HepG2 (cell line): ENCODE measurements around the gene DLG4. TPM values are rescaled to one million over a fixed set of nuclear protein-coding genes. Genes with fewer than 3 reads are reported as not detected.
A peak's percentile ranks its signal among the peaks of the same experiment; 100 is the strongest.

Experiments used
- CCDC6 ChIP-seq: sonication (generic); formaldehyde crosslinking; IDR thresholded peaks from 2 replicates; pipeline ENCODE4 v1.8.1; 2022; ENCODE audit warnings: mild to moderate bottlenecking, missing genetic modification reagents, moderate library complexity
- CHD4 ChIP-seq: fragments of 200-600 bp; sonication (generic); IDR thresholded peaks from 2 replicates; pipeline ENCODE4 v1.7.0; 2017; ENCODE audit warnings: mild to moderate bottlenecking, low read length, borderline replicate concordance
- ETV6 ChIP-seq: sonication (generic); formaldehyde crosslinking; conservative IDR thresholded peaks from 2 replicates; pipeline ENCODE4 v1.4.0; 2020; ENCODE audit warnings: missing genetic modification reagents
- FOXP1 ChIP-seq, 2 experiments: fragments of 450-650 bp in 1 of 2; IDR thresholded peaks; 2 replicates each; pipeline ENCODE4 v1.6.1; 2017 to 2018; ENCODE audit warnings: antibody characterized with exemption in 1 of 2
- GATAD2A ChIP-seq: IDR thresholded peaks from 2 replicates; pipeline ENCODE4 v1.6.1; 2016
- HMGXB4 ChIP-seq, 2 experiments: sonication (generic) in 1 of 2; formaldehyde crosslinking in 1 of 2; IDR thresholded peaks; 2 replicates each; pipeline versions ENCODE4 v1.4.0 to v1.6.1; 2018 to 2020; ENCODE audit warnings: missing genetic modification reagents in 2 of 2, borderline replicate concordance in 1 of 2, low read depth in 1 of 2, mild to moderate bottlenecking in 1 of 2, missing biosample characterization in 1 of 2
- HNF4A ChIP-seq: sonication (generic); formaldehyde crosslinking; IDR thresholded peaks from 2 replicates; pipeline ENCODE4 v1.4.0; 2020; ENCODE audit warnings: missing genetic modification reagents
- HNRNPUL1 ChIP-seq: fragments of 200-400 bp; formaldehyde crosslinking; IDR thresholded peaks from 2 replicates; pipeline ENCODE4 v1.6.1; 2017; ENCODE audit warnings: low read depth, mild to moderate bottlenecking, low read length, moderate library complexity
- IKZF1 ChIP-seq: fragments of 450-650 bp; IDR thresholded peaks from 2 replicates; pipeline ENCODE4 v1.7.1; 2016
- ISL2 ChIP-seq: sonication (generic); formaldehyde crosslinking; IDR thresholded peaks from 2 replicates; pipeline ENCODE4 v1.5.0; 2020; ENCODE audit warnings: missing genetic modification reagents
- KDM1A ChIP-seq: IDR thresholded peaks from 2 replicates; pipeline ENCODE4 v1.6.1; 2016; ENCODE audit warnings: missing compliant biosample characterization
- KDM2A ChIP-seq: sonication (generic); formaldehyde crosslinking; IDR thresholded peaks from 2 replicates; pipeline ENCODE4 v1.4.0; 2020; ENCODE audit warnings: low read depth, missing genetic modification reagents, borderline replicate concordance
- STAG1 ChIP-seq: sonication (generic); formaldehyde crosslinking; IDR thresholded peaks from 2 replicates; pipeline ENCODE4 v1.4.0; 2020; ENCODE audit warnings: missing genetic modification reagents
- TAF1 ChIP-seq: sonication (generic); formaldehyde crosslinking; IDR thresholded peaks from 2 replicates; pipeline ENCODE4 v1.4.0; 2020; ENCODE audit warnings: missing genetic modification reagents
- ZFP91 ChIP-seq: sonication (generic); formaldehyde crosslinking; IDR thresholded peaks from 2 replicates; pipeline ENCODE4 v1.9.0; 2022; ENCODE audit warnings: missing genetic modification reagents, mild to moderate bottlenecking, borderline replicate concordance
- ZNF235 ChIP-seq: sonication (generic); formaldehyde crosslinking; IDR thresholded peaks from 2 replicates; pipeline ENCODE4 v1.8.1; 2023; ENCODE audit warnings: mild to moderate bottlenecking, missing genetic modification reagents, borderline replicate concordance
- ZNF263 ChIP-seq: sonication (generic); formaldehyde crosslinking; IDR thresholded peaks from 2 replicates; pipeline ENCODE4 v1.4.0; 2020; ENCODE audit warnings: missing genetic modification reagents
- ZNF317 ChIP-seq: sonication (generic); formaldehyde crosslinking; IDR thresholded peaks from 2 replicates; pipeline ENCODE4 v1.5.0; 2020; ENCODE audit warnings: mild to moderate bottlenecking, missing genetic modification reagents
- ZNF335 ChIP-seq: sonication (generic); formaldehyde crosslinking; IDR thresholded peaks from 2 replicates; pipeline ENCODE4 v1.4.0; 2020; ENCODE audit warnings: missing genetic modification reagents
- ZNF580 ChIP-seq: IDR thresholded peaks from 2 replicates; pipeline ENCODE4 v1.6.1; 2016; ENCODE audit warnings: low read depth, borderline replicate concordance
- ZNF629 ChIP-seq: sonication (generic); formaldehyde crosslinking; conservative IDR thresholded peaks from 2 replicates; pipeline ENCODE4 v1.5.0; 2020; ENCODE audit warnings: missing genetic modification reagents
- ZNF710 ChIP-seq: sonication (generic); formaldehyde crosslinking; IDR thresholded peaks from 2 replicates; pipeline ENCODE4 v1.5.0; 2020; ENCODE audit warnings: mild to moderate bottlenecking, missing genetic modification reagents, borderline replicate concordance
- ZNF776 ChIP-seq: sonication (generic); formaldehyde crosslinking; IDR thresholded peaks from 2 replicates; pipeline ENCODE4 v1.4.0; 2020; ENCODE audit warnings: mild to moderate bottlenecking, missing genetic modification reagents
- ZNF777 ChIP-seq: sonication (generic); formaldehyde crosslinking; IDR thresholded peaks from 2 replicates; pipeline ENCODE4 v1.4.0; 2020; ENCODE audit warnings: missing genetic modification reagents
- ZSCAN22 ChIP-seq: sonication (generic); formaldehyde crosslinking; IDR thresholded peaks from 2 replicates; pipeline ENCODE4 v1.4.0; 2020; ENCODE audit warnings: mild to moderate bottlenecking, missing genetic modification reagents
- polyA plus RNA-seq, 8 experiments: library from polyadenylated mRNA; depleted of rRNA in 3 of 8; stranded (reverse) in 7 of 8; unstranded in 1 of 8; fragments of >200 nt; fragmentation: Illumina TruSeq in 4 of 8; extraction: Trizol in 4 of 8; gene quantifications; 2 replicates each; pipeline versions ENCODE4 v1.2.1 to v1.2.3, GENCODE V29; 2011 to 2016; ENCODE audit warnings: low read depth in 4 of 8, missing spikeins in 1 of 8, mixed read lengths in 1 of 8; ENCODE audit not compliant: insufficient read depth in 1 of 8
- total RNA-seq, 5 experiments: library from RNA; depleted of rRNA; stranded (reverse); fragments of >200 nt; fragmentation: Illumina TruSeq; extraction: Trizol; gene quantifications; 2 replicates each; pipeline ENCODE4 v1.2.3, GENCODE V29; 2016; ENCODE audit warnings: low read depth in 1 of 5

DLG4 gene
- total and polyA plus RNA-seq, 2 of the 13 experiments (the other 11 are each of a cell fraction or from before 2014, with no cell fraction given) = 0.71 to 4.3 TPM

- TF ChIP-seq ZNF263 (CRISPR knock-in tag) (peak; percentile 79), HMGXB4 (CRISPR knock-in tag; IDR thresholded peaks at IDR 0.05; ENCODE audit: borderline replicate concordance in 1 of 2, low read depth in 1 of 2) (peak; percentile 33 to 37; a peak in 2 of 4 replicates), ISL2 (no peak), ZFP91 (CRISPR knock-in tag) (0 out of 2 replicates have a peak, but pooled peaks have one; percentile 21), ZNF235 (CRISPR knock-in tag) (no peak), ZNF580 (CRISPR knock-in tag) (0 out of 2 replicates have a peak, but pooled peaks have one; percentile 35), CCDC6 (CRISPR knock-in tag) (no peak), HNRNPUL1 (no peak), ZNF710 (peak; percentile 51; the same call in 1 of the 2 replicates), ZSCAN22 (0 out of 2 replicates have a peak, but pooled peaks have one; percentile 43), GATAD2A (CRISPR knock-in tag) (0 out of 2 replicates have a peak, but pooled peaks have one; percentile 20), STAG1 (CRISPR knock-in tag) (peak; percentile 76), HNF4A (CRISPR knock-in tag) (peak; percentile 21; the same call in 1 of the 2 replicates), ZNF335 (CRISPR knock-in tag) (no peak), IKZF1 (no peak), KDM2A (CRISPR knock-in tag) (peak; percentile 34; the same call in 1 of the 2 replicates), ZNF317 (CRISPR knock-in tag) (no peak), ZNF777 (no peak), ZNF629 (CRISPR knock-in tag) (peak; percentile 99), ZNF776 (CRISPR knock-in tag) (no peak), FOXP1 (IDR thresholded peaks at IDR 0.05) (no peak), FOXP1 (CRISPR knock-in tag; IDR thresholded peaks at IDR 0.05) (no peak), KDM1A (CRISPR knock-in tag) (peak; percentile 89), ETV6 (CRISPR knock-in tag) (no peak), CHD4 (0 out of 2 replicates have a peak, but pooled peaks have one; percentile 76), TAF1 (CRISPR knock-in tag) (no peak)
Observed at GRCh38 chr17:7186241-7186640, 33.4 kb downstream of the DLG4 start (continued).
